ENCODE data around the gene OR8K1.

Gene OR8K1

DNA sequence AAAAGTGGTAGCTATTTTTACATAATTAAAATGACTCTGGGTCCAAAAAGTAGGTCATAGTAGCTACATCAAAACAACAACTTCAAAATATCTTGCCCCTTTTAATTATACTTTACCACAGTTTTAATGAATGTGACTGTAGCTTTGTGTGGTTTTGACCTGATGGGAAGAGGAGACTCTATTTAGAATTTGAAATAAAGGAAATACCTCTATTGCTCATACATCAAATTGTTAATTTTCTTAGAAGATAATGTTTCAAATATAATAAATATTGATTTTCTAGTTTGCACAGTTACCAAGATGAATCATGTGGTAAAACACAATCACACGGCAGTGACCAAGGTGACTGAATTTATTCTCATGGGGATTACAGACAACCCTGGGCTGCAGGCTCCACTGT is at the start of gene OR8K1:
Gene OR8K1, plus strand, starts transcription at position 301 of the 400 bp plus-strand sequence. Its CDS starts 0 bp downstream, at position 301.
- DNase-seq = no peak

DNA sequence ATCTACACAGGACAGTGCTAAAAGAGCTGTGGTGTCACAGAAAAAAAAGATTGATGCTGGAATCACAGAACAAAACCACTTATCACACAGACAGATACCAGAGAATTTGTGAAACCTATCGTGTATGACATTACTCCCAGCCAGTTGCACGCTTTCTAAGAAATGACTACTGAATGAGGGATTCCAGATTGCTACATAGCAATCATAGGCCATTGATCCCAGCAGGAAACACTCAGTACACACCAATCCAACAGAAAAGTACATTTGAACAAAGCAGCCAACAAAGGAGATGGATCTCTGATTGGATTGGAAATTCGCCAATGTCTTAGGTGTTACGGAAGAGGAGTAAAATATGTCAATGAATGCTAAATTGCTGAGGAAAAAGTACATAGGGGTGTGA is 48.9 kb upstream of the OR8K1 start:
- no peak for DNase-seq

DNA sequence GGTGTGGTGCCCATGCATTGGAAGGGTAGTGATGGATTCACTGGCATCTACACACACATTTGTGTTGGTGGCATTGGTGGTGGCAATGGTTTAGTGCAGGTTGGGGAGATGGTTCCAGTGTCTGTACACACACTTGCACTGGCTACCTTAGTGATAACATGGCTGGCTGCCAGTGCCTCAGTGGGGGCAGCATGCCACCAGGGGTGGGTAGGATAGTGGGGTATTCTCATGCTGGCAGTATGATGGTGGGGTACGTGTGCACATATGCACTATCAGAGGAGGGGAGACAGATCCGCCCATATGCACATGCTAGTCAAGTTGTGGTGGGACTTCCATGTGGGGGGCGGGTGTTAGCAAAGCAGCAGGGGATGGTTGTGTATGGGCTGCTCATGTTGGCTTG is 38.0 kb upstream of the OR8K1 start:
- DNase-seq = no peak

DNA sequence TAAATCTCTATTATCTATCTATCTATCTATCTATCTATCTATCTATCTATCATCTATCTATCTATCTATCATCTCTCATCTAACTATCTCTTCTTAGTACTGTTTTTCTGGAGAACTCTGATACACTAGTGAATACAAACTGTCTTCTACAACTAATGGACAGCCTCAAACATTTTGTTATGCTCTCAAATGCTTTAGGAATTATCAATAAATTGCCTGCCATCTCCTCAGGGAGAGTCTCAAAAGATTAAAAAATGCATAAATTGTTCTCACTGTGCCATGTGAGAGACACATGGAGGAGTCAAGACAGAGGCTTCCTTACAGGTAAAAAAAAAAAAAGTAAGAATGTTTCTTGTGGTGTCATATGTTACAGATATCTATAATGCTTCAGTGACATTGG is 31.0 kb upstream of the OR8K1 start, which contains the start of gene OR8K3:
Gene OR8K3, plus strand, starts transcription at position 301 of the 400 bp plus-strand sequence. CDS start 3,163 bp downstream, outside the sequence.
- no peak for DNase-seq

DNA sequence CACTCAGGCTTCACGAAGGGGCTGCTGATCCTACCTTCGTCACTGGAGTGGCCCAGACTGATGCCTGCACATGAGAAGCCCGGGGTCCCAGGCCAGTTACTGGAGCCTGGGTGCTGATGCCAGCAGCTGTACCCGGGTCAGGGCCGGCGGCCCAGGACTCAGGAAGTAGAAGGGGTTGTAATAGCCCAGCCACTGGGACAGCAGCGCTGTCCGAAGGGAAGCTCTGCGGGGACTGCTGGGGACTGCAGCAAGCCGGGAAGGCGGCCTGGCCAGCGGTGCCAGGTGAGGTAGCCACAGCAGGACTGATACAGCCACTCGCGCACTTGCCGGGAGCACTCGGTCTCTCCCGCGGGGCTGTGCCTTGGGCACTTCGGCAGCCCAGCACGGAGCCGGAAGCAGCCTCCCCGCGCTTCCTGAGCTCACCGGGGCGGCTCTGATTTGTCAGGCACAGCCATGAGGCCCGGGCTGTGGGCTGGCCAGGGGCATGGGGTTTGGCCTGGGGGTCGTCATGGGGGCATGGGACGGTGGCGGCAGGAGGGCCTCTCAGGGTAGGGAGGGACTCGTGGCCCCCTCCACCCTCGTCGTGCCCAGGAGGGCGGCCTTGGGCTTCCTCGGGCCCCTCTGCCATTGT is 13.9 kb upstream of the OR8K1 start:
- DNase-seq = no peak

DNA sequence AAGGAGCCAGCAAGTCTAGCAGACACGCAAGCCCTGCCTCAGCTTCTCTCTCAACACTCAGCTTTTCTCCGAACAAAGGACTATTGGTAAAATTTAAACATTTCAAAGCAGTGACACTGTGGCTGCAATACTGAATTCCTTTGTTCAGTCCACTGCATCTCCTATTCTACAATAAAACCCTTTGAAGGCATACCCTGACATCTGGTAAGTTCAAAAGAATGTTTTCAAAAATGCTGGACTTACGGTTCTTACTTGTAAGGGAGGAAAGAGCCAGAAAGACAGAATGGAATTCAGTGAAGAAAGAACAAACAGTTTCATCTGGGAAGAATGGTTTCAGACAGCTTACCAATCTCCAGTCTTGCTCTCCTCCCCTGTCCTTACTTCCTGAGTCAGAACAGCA is 12.7 kb upstream of the OR8K1 start:
- no peak for DNase-seq

DNA sequence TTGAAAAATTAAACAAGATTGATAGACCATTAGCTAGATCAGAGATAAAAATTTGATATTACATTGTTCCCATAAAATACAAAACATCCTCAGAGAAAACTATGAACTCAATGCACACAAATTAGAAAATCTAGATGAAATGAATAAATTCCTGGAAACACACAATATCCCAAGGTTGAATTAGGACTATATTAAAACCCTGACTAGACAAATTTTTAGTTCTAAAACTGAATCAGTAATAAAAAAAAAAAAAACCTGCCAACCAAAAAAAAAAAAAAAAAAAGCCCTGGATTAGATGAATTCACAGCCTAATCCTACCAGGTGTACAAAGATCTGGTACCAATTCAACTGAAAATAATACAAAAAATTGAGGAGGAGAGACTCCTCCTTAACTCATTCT is 5.5 kb upstream of the OR8K1 start:
- no peak for DNase-seq

DNA sequence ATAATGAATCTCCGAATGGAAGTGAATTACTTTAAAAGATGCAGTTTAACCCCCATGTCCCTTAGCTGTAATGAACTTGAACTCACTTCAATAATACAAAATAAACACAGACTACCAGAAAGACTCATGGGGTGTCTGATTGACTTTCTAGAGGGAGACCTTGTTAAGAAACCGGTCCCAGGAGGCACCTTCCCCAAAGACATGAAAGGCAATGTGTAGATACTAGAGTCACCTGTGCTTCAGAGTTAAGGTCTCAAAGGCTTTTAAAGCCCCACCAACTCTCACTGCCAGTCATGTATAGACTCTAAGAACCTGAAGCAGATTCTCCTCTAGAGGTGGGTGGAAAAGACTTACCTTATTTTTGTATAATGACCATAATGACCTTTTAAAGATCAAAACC is 8.2 kb downstream of the OR8K1 start, which contains the start of gene OR8J1:
Gene OR8J1, plus strand, starts transcription at position 301 of the 400 bp plus-strand sequence. CDS start 5,956 bp downstream, outside the sequence.
- no peak for DNase-seq

DNA sequence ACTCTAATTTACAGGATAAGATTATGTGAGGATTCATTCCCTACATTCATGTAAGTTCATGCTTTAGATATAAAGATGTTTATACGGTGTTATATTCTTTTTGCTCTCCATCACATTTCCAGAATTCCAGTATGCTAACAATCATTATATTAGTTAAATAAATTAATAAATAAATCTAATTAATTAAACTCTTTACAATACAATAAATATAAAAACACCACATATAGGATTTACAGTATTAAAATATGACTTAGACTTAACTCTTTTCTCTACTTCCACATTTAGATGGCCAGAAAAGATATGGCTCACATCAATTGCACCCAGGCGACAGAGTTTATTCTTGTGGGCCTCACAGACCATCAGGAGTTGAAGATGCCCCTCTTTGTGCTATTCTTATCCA is 29.5 kb downstream of the OR8K1 start, which contains the start of gene OR8U1:
Gene OR8U1, plus strand, starts transcription at position 301 of the 400 bp plus-strand sequence. Its CDS starts 0 bp downstream, at position 301.
- DNase-seq = no peak

DNA sequence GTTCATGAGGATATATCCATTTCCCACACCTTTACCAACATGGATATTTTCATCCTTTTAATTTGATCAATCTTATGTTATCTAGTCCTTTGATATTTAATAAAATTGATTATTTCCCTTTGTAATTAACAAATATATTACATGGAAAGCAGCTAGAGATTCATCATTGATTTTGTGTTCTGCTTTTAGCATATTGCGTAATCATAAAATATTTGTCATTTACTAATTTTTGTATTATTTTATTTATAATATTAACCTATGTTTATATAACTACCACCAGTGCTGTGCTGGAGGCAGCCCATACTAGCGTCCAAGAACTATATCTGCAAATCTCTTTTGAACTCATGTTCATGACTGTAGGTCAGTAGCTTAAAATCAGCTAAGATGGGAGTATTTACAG is 34.3 kb downstream of the OR8K1 start:
- DNase-seq = no peak

DNA sequence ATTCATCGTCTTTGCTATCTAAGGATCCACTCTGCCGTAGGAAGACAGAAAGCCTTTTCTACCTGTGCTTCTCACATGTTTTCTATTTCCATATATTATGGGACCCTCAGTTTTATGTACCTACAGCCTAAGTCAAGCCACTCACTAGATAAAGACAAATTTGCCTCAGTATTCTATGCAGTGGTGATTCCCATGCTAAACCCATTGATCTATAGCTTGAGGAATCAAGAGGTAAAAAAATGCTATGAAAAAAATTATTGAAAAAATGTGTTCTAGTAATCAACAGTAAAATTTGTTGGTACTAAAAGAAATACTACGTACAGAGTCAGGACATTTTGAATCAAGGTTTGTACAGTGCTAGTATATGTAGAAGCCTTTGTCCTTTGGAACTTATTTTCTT is 48.5 kb downstream of the OR8K1 start:
- no peak for DNase-seq

DNA sequence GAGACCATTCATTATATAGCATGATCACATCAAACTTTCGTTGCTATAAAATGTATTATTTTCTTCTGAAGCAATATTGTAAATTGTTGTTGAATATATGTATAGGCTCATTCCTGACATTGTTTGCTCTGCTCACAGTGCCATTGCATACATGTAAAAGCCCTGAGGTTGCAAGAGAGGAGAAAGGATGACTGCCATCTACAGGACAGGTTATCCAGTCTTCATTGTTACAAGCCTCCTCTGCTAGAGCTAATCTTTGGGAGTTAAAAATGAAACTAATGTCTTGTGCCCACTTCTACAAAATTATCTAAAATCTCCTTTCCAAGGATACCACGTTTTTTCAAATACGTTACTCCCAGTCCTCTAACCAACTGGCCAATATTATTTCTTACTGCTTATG is 50.2 kb downstream of the OR8K1 start:
- DNase-seq = no peak

All from HCEC 1CT (cell line).